H9 (cell line): Measurements from ENCODE around the gene GNG3. TPM values are rescaled to one million over a fixed set of nuclear protein-coding genes. Genes with fewer than 3 reads are reported as not detected.

Source experiments
- DNase-seq: peaks from one replicate; pipeline ENCODE4 v3.0.0-alpha.2; 2017
- H2AFZ ChIP-seq: one replicate; pipeline ENCODE4 v1.6.1; 2013; ENCODE audit warnings: mild to moderate bottlenecking, low read length, control low read depth, moderate library complexity
- H2AK5ac ChIP-seq: 2 replicates; pipeline ENCODE4 v1.6.1; 2013; ENCODE audit warnings: low read length, control low read depth, mixed read lengths; ENCODE audit not compliant: insufficient read length
- H2BK120ac ChIP-seq: one replicate; pipeline ENCODE4 v1.6.1; 2013; ENCODE audit warnings: low read depth, mild to moderate bottlenecking, low read length, control low read depth, inconsistent platforms; ENCODE audit not compliant: poor library complexity, severe bottlenecking
- H2BK12ac ChIP-seq: 2 replicates; pipeline ENCODE4 v1.6.1; 2013; ENCODE audit warnings: low read length, control low read depth, mixed read lengths, low read depth; ENCODE audit not compliant: insufficient read length
- H2BK15ac ChIP-seq: 2 replicates; pipeline ENCODE4 v1.6.1; 2013; ENCODE audit warnings: low read depth, low read length, control low read depth
- H2BK20ac ChIP-seq: one replicate; pipeline ENCODE4 v1.6.1; 2013; ENCODE audit warnings: low read depth, mild to moderate bottlenecking, low read length, control low read depth, inconsistent platforms; ENCODE audit not compliant: poor library complexity, severe bottlenecking
- H2BK5ac ChIP-seq: 2 replicates; pipeline ENCODE4 v1.6.1; 2013; ENCODE audit warnings: low read length, control low read depth, mixed read lengths; ENCODE audit not compliant: insufficient read length
- H3K14ac ChIP-seq: 2 replicates; pipeline ENCODE4 v1.6.1; 2013; ENCODE audit warnings: low read length, control low read depth; ENCODE audit not compliant: insufficient read depth
- H3K18ac ChIP-seq: 2 replicates; pipeline ENCODE4 v1.6.1; 2013; ENCODE audit warnings: low read depth, mild to moderate bottlenecking, mixed read lengths, low read length, control low read depth; ENCODE audit not compliant: insufficient read length
- H3K23ac ChIP-seq: 2 replicates; pipeline ENCODE4 v1.6.1; 2013; ENCODE audit warnings: low read length, control low read depth, mixed read lengths, low read depth; ENCODE audit not compliant: insufficient read length
- H3K23me2 ChIP-seq: 2 replicates; pipeline ENCODE4 v1.6.1; 2013; ENCODE audit warnings: low read depth, mild to moderate bottlenecking, mixed read lengths, low read length, control low read depth; ENCODE audit not compliant: insufficient read length, poor library complexity, severe bottlenecking
- H3K27ac ChIP-seq: 2 replicates; pipeline ENCODE4 v1.5.1; 2013; ENCODE audit warnings: low read length, control low read depth, mixed read lengths, low read depth; ENCODE audit not compliant: insufficient read length
- H3K27me3 ChIP-seq: 2 replicates; pipeline ENCODE4 v1.6.1; 2013; ENCODE audit warnings: low read length, control low read depth, inconsistent platforms; ENCODE audit not compliant: insufficient read depth
- H3K4ac ChIP-seq: 2 replicates; pipeline ENCODE4 v1.6.1; 2013; ENCODE audit warnings: low read depth, mild to moderate bottlenecking, control low read depth, inconsistent platforms, low read length, moderate library complexity
- H3K4me1 ChIP-seq: 2 replicates; pipeline ENCODE4 v1.6.1; 2013; ENCODE audit warnings: low read length, control low read depth, inconsistent platforms; ENCODE audit not compliant: insufficient read depth
- H3K4me2 ChIP-seq: 2 replicates; pipeline ENCODE4 v1.6.1; 2013; ENCODE audit warnings: low read length, control low read depth, mixed read lengths; ENCODE audit not compliant: insufficient read length, insufficient read depth
- H3K56ac ChIP-seq: 2 replicates; pipeline ENCODE4 v1.6.1; 2013; ENCODE audit warnings: low read depth, mild to moderate bottlenecking, mixed read lengths, low read length, control low read depth; ENCODE audit not compliant: insufficient read length
- H3K79me1 ChIP-seq: 2 replicates; pipeline ENCODE4 v1.6.1; 2013; ENCODE audit warnings: low read depth, mild to moderate bottlenecking, moderate library complexity, low read length, control low read depth, inconsistent platforms; ENCODE audit not compliant: insufficient read depth, poor library complexity, severe bottlenecking
- H3K79me2 ChIP-seq: 2 replicates; pipeline ENCODE4 v1.6.1; 2013; ENCODE audit warnings: low read length, control low read depth, inconsistent platforms; ENCODE audit not compliant: insufficient read depth
- H3K9ac ChIP-seq: 2 replicates; pipeline ENCODE4 v1.6.1; 2013; ENCODE audit warnings: low read length, control low read depth, mixed read lengths; ENCODE audit not compliant: insufficient read length; ENCODE audit errors: extremely low read depth
- H3K9me3 ChIP-seq: one replicate; pipeline ENCODE4 v1.6.1; 2013; ENCODE audit warnings: low read depth, low read length, inconsistent platforms; ENCODE audit not compliant: control insufficient read depth
- H3T11ph ChIP-seq: one replicate; pipeline ENCODE4 v1.6.1; 2013; ENCODE audit warnings: mild to moderate bottlenecking, low read length, control low read depth, inconsistent platforms
- H4K20me1 ChIP-seq: one replicate; pipeline ENCODE4 v1.6.1; 2013; ENCODE audit not compliant: control insufficient read depth, insufficient read length, insufficient read depth
- H4K5ac ChIP-seq: 2 replicates; pipeline ENCODE4 v1.6.1; 2013; ENCODE audit warnings: low read depth, mild to moderate bottlenecking, mixed read lengths, low read length, control low read depth; ENCODE audit not compliant: insufficient read length
- H4K8ac ChIP-seq: replicated peaks from 2 replicates; pipeline ENCODE4 v1.6.1; 2013; ENCODE audit warnings: low read length, control low read depth, mixed read lengths, low read depth; ENCODE audit not compliant: insufficient read length
- H4K91ac ChIP-seq: 2 replicates; pipeline ENCODE4 v1.6.1; 2013; ENCODE audit warnings: low read depth, mild to moderate bottlenecking, moderate library complexity, mixed read lengths, low read length, control low read depth; ENCODE audit not compliant: insufficient read length
- H3K27ac Mint-ChIP-seq, 3 experiments: 2 replicates in 2 of 3; 3 replicates in 1 of 3; pipeline ENCODE4 v1.8.0; 2020 to 2021; ENCODE audit warnings: mixed read lengths in 3 of 3, mild to moderate bottlenecking in 1 of 3, moderate library complexity in 1 of 3
- H3K27me3 Mint-ChIP-seq: 2 replicates; pipeline ENCODE4 v1.8.0; 2021; ENCODE audit warnings: low read depth, mild to moderate bottlenecking, moderate library complexity, mixed read lengths
- H3K36me3 Mint-ChIP-seq, 3 experiments: 2 replicates in 2 of 3; 3 replicates in 1 of 3; pipeline ENCODE4 v1.8.0; 2020 to 2021; ENCODE audit warnings: low read depth in 3 of 3, mixed read lengths in 3 of 3; ENCODE audit not compliant: insufficient read depth in 1 of 3
- H3K4me1 Mint-ChIP-seq, 2 experiments: 2 replicates each; pipeline ENCODE4 v1.8.0; 2020; ENCODE audit warnings: mixed read lengths in 2 of 2
- H3K4me3 Mint-ChIP-seq, 2 experiments: 2 replicates in 1 of 2; 3 replicates in 1 of 2; pipeline ENCODE4 v1.8.0; 2020 to 2021; ENCODE audit warnings: mild to moderate bottlenecking in 2 of 2, mixed read lengths in 2 of 2, moderate library complexity in 1 of 2
- H3K9me3 Mint-ChIP-seq, 2 experiments: 2 replicates in 1 of 2; 3 replicates in 1 of 2; pipeline ENCODE4 v1.8.0; 2020; ENCODE audit warnings: mild to moderate bottlenecking in 2 of 2, mixed read lengths in 2 of 2, moderate library complexity in 1 of 2
- CTCF ChIP-seq: fragments of 200-600 bp; sonication (generic); conservative IDR thresholded peaks from 3 replicates; pipeline ENCODE4 v1.8.0; 2021; ENCODE audit warnings: antibody characterized with exemption, mild to moderate bottlenecking
- WGBS: extraction: QIAGEN DNeasy Blood & Tissue Kit; methylation state at CpG from one replicate; pipeline ENCODE4 v1.1.7; 2013; ENCODE audit warnings: missing lambda C conversion rate, low lambda C conversion rate, mixed read lengths; ENCODE audit not compliant: insufficient read length; ENCODE audit errors: extremely low coverage; 5-methylcytosine and 5-hydroxymethylcytosine counted together
- total RNA-seq: library from RNA; stranded (reverse); gene quantifications from 2 replicates; pipeline ENCODE4 v1.2.1, GENCODE V29; 2021

Gene GNG3
- total RNA-seq, 1 experiment from 2014 or later, result 3.2 TPM

GRCh38 chr11:62709247-62710000 is 1.9 kb downstream of the GNG3 start:
- no peaks in the 10 kb centered on the region for H3K27me3 Mint-ChIP-seq
- Histone ChIP-seq H3K27me3 (no peaks in the 10 kb centered on the region), H4K20me1 (no peaks in the 10 kb centered on the region), H3K4me1 (peaks cover 2% of the 10 kb centered on the region; the same call in 1 of the 2 replicates), H3K79me1 (no peaks in the 10 kb centered on the region), H4K5ac (peak overlapping the region; percentile 97), H3K56ac (peak overlapping the region; percentile 7), H3K23me2 (peaks cover 28% of the 10 kb centered on the region), H2BK120ac (no peak overlapping the region), H3K27ac (peak overlapping the region; percentile 92), H2BK5ac (peak overlapping the region; percentile 92), H2BK12ac (no peak overlapping the region), H4K8ac (no peak overlapping the region), H4K91ac (peak overlapping the region; percentile 10), H3T11ph (peak overlapping the region; percentile 23), H3K9me3 (no peaks in the 10 kb centered on the region), H3K4me2 (peak overlapping the region; percentile 99), H2AFZ (peak overlapping the region; percentile 35), H2BK20ac (no peak overlapping the region), H3K4ac (no peak overlapping the region), H2AK5ac (no peak overlapping the region), H3K14ac (peak overlapping the region; percentile 93), H3K18ac (peak overlapping the region; percentile 96), H3K23ac (no peak overlapping the region), H2BK15ac (no peak overlapping the region), H3K79me2 (no peaks in the 10 kb centered on the region; the same call in 1 of the 2 replicates), H3K9ac (peak overlapping the region; percentile 91)
- TF ChIP-seq CTCF, result no peak
- peaks cover 26 to 50% (median 38%) of the 10 kb centered on the region in 3 experiments for H3K36me3 Mint-ChIP-seq
- peak overlapping the region; percentile 84 to 91 for H3K4me3 Mint-ChIP-seq
- peaks cover 47 to 52% of the 10 kb centered on the region in 2 experiments for H3K4me1 Mint-ChIP-seq
- no peaks in the 10 kb centered on the region; a peak in 1 of 5 replicates for H3K9me3 Mint-ChIP-seq
- peak overlapping the region; percentile 100 for H3K27ac Mint-ChIP-seq
- WGBS, result no CpG with 5 or more reads among the region's 47 CpGs
- peak; percentile 98 for DNase-seq
